Lower lobe of right lung (tissue), 2 donors: ENCODE data around the gene MAST2. TPM values are rescaled to one million over a fixed set of nuclear protein-coding genes. Genes with fewer than 3 reads are reported as not detected.

Source experiments
- ATAC-seq, 2 donors: fragments of 200-7000 bp; cut with Tn5 transposase; one replicate each; pipeline ENCODE4 v1.9.1; 2020 to 2022; ENCODE audit warnings: mild to moderate bottlenecking in 2 of 2, moderate library complexity in 2 of 2
- DNase-seq: peaks from one replicate; pipeline ENCODE4 v3.0.0-alpha.2; 2020
- H3K27ac ChIP-seq: fragments of 200-600 bp; one replicate; pipeline ENCODE4 v1.8.0; 2022
- H3K27me3 ChIP-seq: fragments of 200-600 bp; one replicate; pipeline ENCODE4 v1.8.0; 2022; ENCODE audit warnings: low read depth
- H3K36me3 ChIP-seq: fragments of 200-600 bp; one replicate; pipeline ENCODE4 v1.8.0; 2022; ENCODE audit warnings: mild to moderate bottlenecking
- H3K4me1 ChIP-seq: fragments of 200-600 bp; one replicate; pipeline ENCODE4 v1.8.0; 2022
- H3K4me3 ChIP-seq: fragments of 200-600 bp; one replicate; pipeline ENCODE4 v1.8.0; 2022; ENCODE audit warnings: mild to moderate bottlenecking
- H3K9me3 ChIP-seq: fragments of 200-600 bp; one replicate; pipeline ENCODE4 v1.8.0; 2022
- intact Hi-C: fragments of 100-400 bp; cut with DNase I; formaldehyde crosslinking; loops from one replicate; pipeline ENCODE4 v1.11.0; 2022
- total RNA-seq: library from RNA; stranded (reverse); fragmentation: NEBNext Ultra II Directional; extraction: Animal tissue kit (Norgen Biotek cat#: 25700); gene quantifications from one replicate; pipeline ENCODE4 v1.2.1, GENCODE V29; 2021
- TF ChIP-seq, protein P1 (sequence below): fragments of 200-600 bp; IDR thresholded peaks from one replicate; pipeline ENCODE4 v1.8.0; 2022; ENCODE audit warnings: antibody characterized with exemption, mild to moderate bottlenecking
- donor health status: DM: no; HTN: yes; CAD: no; lungs with severe emphysema.

Gene MAST2
- total RNA-seq, 1 donor from 2014 or later = 25.8 TPM

DNA sequence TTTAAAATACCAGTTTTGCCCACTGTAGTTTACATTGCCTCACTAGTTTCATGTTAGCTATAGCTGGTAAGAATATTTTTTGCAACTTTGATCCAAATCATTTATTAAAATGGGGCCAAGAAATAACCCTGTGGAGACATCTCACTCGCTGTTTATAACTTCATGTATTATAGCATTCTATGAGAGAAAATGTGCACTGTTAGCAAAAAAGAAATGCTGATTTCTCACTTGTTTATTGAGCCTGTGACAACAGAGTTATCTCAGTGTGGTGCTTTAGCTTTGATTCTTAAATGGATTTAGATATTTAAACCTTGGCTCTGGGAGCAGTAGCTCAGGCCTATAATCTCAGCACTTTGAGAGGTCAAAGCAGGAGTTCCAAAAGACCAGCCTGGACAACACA, 201.1 kb downstream of the MAST2 start:
- Histone ChIP-seq H3K27me3 (no peaks in the 10 kb centered on the region), H3K36me3 (peaks cover 32% of the 10 kb centered on the region), H3K27ac (no peak overlapping the region), H3K4me3 (no peak overlapping the region), H3K4me1 (peaks cover 9% of the 10 kb centered on the region), H3K9me3 (no peaks in the 10 kb centered on the region)
- no peak for DNase-seq
- intact Hi-C loops = no loop called here
- TF ChIP-seq, protein P1, sequence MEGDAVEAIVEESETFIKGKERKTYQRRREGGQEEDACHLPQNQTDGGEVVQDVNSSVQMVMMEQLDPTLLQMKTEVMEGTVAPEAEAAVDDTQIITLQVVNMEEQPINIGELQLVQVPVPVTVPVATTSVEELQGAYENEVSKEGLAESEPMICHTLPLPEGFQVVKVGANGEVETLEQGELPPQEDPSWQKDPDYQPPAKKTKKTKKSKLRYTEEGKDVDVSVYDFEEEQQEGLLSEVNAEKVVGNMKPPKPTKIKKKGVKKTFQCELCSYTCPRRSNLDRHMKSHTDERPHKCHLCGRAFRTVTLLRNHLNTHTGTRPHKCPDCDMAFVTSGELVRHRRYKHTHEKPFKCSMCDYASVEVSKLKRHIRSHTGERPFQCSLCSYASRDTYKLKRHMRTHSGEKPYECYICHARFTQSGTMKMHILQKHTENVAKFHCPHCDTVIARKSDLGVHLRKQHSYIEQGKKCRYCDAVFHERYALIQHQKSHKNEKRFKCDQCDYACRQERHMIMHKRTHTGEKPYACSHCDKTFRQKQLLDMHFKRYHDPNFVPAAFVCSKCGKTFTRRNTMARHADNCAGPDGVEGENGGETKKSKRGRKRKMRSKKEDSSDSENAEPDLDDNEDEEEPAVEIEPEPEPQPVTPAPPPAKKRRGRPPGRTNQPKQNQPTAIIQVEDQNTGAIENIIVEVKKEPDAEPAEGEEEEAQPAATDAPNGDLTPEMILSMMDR = no peak
- no peak for ATAC-seq

DNA sequence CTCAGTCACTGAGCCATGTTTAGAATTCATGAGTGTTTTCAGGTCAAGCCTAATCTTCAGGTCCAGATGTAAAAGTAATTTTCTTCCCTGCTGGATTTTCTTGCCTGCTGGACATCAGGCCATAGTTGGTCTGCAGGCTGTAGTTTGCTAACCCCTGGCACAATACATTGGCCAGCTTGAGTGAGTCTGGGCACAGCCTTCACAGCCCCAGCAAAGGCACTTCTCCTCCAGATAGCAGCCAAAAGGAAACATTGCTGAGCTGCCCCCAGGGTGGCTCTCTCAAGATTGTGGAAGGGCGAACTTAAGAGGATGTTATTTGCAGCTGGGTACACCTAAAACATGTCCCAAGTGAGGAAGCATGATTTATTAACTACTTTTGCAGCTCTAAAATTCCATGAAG, 202.2 kb downstream of the MAST2 start:
- no peaks in the 10 kb centered on the region for H3K27me3 ChIP-seq
- ATAC-seq = no peak
- no peak overlapping the region for H3K27ac ChIP-seq
- TF ChIP-seq, protein P1 = no peak
- no peaks in the 10 kb centered on the region for H3K9me3 ChIP-seq
- intact Hi-C loops = no loop called here
- H3K4me1 ChIP-seq = peaks cover 9% of the 10 kb centered on the region
- no peak for DNase-seq
- peaks cover 37% of the 10 kb centered on the region for H3K36me3 ChIP-seq
- no peak overlapping the region for H3K4me3 ChIP-seq

DNA sequence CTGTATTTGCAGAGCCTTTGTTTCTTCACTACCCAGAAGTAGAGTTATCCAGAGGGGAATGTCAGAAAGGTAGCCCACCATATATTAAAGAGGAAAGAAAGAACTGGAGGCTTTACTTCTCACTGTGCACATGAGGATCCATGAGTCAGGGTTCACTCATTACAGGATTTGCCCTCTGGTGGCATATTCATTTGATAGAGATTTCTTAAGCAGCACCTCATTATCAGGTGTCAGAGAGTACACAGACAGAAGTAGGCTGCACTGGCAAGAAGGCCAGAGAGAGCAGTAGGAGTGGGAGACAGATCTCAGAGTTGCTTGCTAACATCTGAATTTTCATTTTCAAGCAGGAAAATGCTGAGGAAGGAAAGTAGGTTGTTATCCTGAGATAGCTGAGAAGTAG, 205.2 kb downstream of the MAST2 start:
- no peak for DNase-seq
- intact Hi-C loops = no loop called here
- Histone ChIP-seq H3K27me3 (no peaks in the 10 kb centered on the region), H3K9me3 (no peaks in the 10 kb centered on the region), H3K27ac (no peak overlapping the region), H3K36me3 (peaks cover 43% of the 10 kb centered on the region), H3K4me1 (peaks cover 2% of the 10 kb centered on the region), H3K4me3 (no peak overlapping the region)
- TF ChIP-seq, protein P1 = no peak
- ATAC-seq = no peak

DNA sequence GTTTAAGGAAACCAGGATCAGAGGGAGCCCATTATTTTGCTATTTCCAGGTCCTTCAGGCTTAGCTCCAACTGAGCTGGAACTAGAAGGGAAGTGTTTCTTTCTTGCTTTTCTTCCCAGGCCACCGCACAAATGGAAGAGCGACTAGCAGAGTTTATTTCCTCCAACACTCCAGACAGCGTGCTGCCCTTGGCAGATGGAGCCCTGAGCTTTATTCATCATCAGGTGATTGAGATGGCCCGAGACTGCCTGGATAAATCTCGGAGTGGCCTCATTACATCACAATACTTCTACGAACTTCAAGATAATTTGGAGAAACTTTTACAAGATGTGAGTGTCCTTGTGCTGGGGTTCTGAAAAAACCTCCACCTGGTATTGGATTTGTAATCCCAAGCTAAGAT, 207.2 kb downstream of the MAST2 start:
- Histone ChIP-seq H3K27ac (no peak overlapping the region), H3K4me1 (no peaks in the 10 kb centered on the region), H3K36me3 (peaks cover 43% of the 10 kb centered on the region), H3K27me3 (no peaks in the 10 kb centered on the region), H3K9me3 (no peaks in the 10 kb centered on the region), H3K4me3 (no peak overlapping the region)
- DNase-seq = no peak
- TF ChIP-seq, protein P1 = no peak
- no peak for ATAC-seq
- intact Hi-C loops = no loop called here

DNA sequence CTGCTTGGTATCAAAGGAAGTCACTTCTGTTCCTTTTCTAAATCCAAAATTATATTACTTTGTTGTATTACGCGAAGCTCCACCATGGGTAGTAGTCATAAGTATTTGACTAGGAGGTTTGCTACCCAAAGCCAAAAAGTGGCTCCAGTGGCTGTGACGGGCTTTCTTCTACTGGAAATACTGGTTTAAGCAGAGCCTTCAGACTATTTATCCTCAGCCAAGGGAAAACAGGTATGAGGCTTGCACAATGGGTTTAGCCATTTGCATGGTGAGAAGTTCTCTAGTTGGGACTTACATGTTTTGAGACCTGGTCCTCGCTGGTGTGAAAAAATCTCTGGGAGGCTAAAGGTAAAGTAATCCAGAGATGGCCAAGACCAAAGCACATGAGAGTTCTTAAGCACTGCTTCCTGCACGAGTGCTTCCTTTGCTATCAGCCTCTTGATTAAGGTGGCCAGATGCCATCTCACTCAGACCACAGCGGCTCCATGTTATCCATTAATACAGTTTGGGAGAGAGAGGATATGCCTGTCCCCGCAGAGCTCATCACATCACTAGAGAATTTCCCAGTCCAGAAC, 207.8 kb downstream of the MAST2 start:
- no peaks in the 10 kb centered on the region for H3K27me3 ChIP-seq
- ATAC-seq (no peak), DNase-seq (no peak)
- H3K4me1 ChIP-seq = no peaks in the 10 kb centered on the region
- H3K9me3 ChIP-seq = no peaks in the 10 kb centered on the region
- no peak overlapping the region for H3K27ac ChIP-seq
- no peak overlapping the region for H3K4me3 ChIP-seq
- H3K36me3 ChIP-seq = peaks cover 43% of the 10 kb centered on the region
- intact Hi-C loops = no loop called here
- TF ChIP-seq, protein P1 = no peak

DNA sequence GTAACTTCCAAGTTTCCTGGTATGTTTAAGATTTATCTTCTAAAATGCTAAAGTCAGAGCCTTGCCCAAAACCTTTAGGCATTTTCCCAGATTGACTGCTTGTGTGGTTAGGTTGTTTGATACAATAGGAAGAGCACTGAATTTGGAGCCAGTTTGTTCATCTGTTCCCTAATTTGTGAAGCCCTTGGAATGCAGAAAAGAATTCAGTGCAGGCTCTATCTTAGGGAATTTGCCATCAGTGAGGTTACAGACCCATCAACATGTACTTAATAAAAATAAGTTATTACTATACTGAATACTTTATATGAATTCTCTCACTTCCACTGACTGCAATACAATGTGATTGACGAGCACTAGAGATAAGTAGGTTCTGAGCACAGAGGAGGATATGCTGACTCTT, 208.8 kb downstream of the MAST2 start:
- H3K36me3 ChIP-seq = peaks cover 34% of the 10 kb centered on the region
- DNase-seq = no peak
- intact Hi-C loops = no loop called here
- no peak overlapping the region for H3K4me3 ChIP-seq
- no peaks in the 10 kb centered on the region for H3K9me3 ChIP-seq
- no peak overlapping the region for H3K27ac ChIP-seq
- TF ChIP-seq, protein P1 = no peak
- no peaks in the 10 kb centered on the region for H3K27me3 ChIP-seq
- ATAC-seq = no peak
- no peaks in the 10 kb centered on the region for H3K4me1 ChIP-seq
